BJ (cell line): Measurements from ENCODE around the gene ZNF483. TPM values are rescaled to one million over a fixed set of nuclear protein-coding genes. Genes with fewer than 3 reads are reported as not detected.
"Not testable (repeated sequence)": the region's sequence is repeated elsewhere in the genome, so short reads cannot be mapped to it uniquely, and the experiment has no call there.

Experiments
- CTCF ChIA-PET: fragments of 350-600 bp; formaldehyde crosslinking; extraction: SDS; loops from one replicate; lab custom pipeline; 2021; ENCODE audit warnings: antibody characterized with exemption, inconsistent platforms; lab: Yijun Ruan, JAX
- POLR2A ChIA-PET: fragments of 300-600 bp; sonication (Branson Sonifier 250); formaldehyde crosslinking; extraction: SDS; loops from one replicate; lab custom pipeline; 2021; ENCODE audit warnings: antibody characterized with exemption; lab: Charles Lee
- DNase-seq: peaks from one replicate; pipeline ENCODE4 v3.0.0-alpha.2; 2011; ENCODE audit warnings: low read depth
- H3K27me3 ChIP-seq: 2 replicates; pipeline ENCODE4 v1.6.0; 2011; ENCODE audit warnings: low read length; ENCODE audit not compliant: control insufficient read depth, insufficient read depth
- H3K36me3 ChIP-seq: 2 replicates; pipeline ENCODE4 v1.5.1; 2011; ENCODE audit warnings: low read length; ENCODE audit not compliant: control insufficient read depth, insufficient read depth
- H3K4me3 ChIP-seq: 2 replicates; pipeline ENCODE4 v1.5.1; 2011; ENCODE audit warnings: low read depth, mild to moderate bottlenecking, control low read depth, low read length
- CTCF ChIP-seq: IDR thresholded peaks from 2 replicates; pipeline ENCODE4 v1.5.1; 2011; ENCODE audit warnings: low read depth, mild to moderate bottlenecking, control low read depth, inconsistent platforms, low read length, moderate library complexity; ENCODE audit not compliant: insufficient read depth
- polyA plus RNA-seq: library from polyadenylated mRNA; depleted of rRNA; stranded (reverse); fragments of >200 nt; gene quantifications from 2 replicates; pipeline ENCODE4 v1.2.3, GENCODE V29; 2011

ZNF483 gene
- polyA plus RNA-seq, 1 experiment: 0.70 TPM

- H3K27me3 ChIP-seq: peaks cover 11% of the 10 kb centered on the region
- CTCF ChIA-PET: interaction anchor here (1.5 to 2.0 kb wide), 2 partner anchors 11 to 12 kb away, joined by 4 to 8 read pairs; no protein-coding TSS in a partner anchor
- POLR2A ChIA-PET: no interaction called here
- H3K36me3 ChIP-seq: no peaks in the 10 kb centered on the region
- H3K4me3 ChIP-seq: no peak overlapping the region
- TF ChIP-seq CTCF: no peak
- DNase-seq: no peak
Measured at GRCh38 chr9:111610149-111610548, 85.2 kb downstream of the ZNF483 start.

GRCh38 chr9:111610845-111611244 is 85.9 kb downstream of the ZNF483 start:
- DNase-seq: no peak

GRCh38 chr9:111613436-111614040 is 88.6 kb downstream of the ZNF483 start:
- Histone ChIP-seq H3K27me3 (peaks cover 14% of the 10 kb centered on the region), H3K36me3 (no peaks in the 10 kb centered on the region), H3K4me3 (no peak overlapping the region)
- no peak for TF ChIP-seq CTCF
- ChIA-PET CTCF (interaction anchor here (1.1 to 2.5 kb wide), 3 partner anchors 8 to 58 kb away, joined by 4 to 11 read pairs (median 5); partner anchors contain the start of gene PTGR1), POLR2A (no interaction called here)
- DNase-seq: no peak

More at GRCh38 chr9:111610845-111611244, 85.9 kb downstream of the ZNF483 start:
- H3K4me3 ChIP-seq: no peak overlapping the region
- TF ChIP-seq CTCF: no peak
- peaks cover 11% of the 10 kb centered on the region for H3K27me3 ChIP-seq
- no peaks in the 10 kb centered on the region for H3K36me3 ChIP-seq
- POLR2A ChIA-PET: no interaction called here
- CTCF ChIA-PET: interaction anchor here (1.5 kb wide), 1 partner anchor 13 kb away, joined by 4 read pairs; no protein-coding TSS in a partner anchor

GRCh38 chr9:111615928-111616327 is 90.9 kb downstream of the ZNF483 start:
- no peak for DNase-seq
- Histone ChIP-seq H3K36me3 (no peaks in the 10 kb centered on the region), H3K4me3 (no peak overlapping the region), H3K27me3 (peaks cover 12% of the 10 kb centered on the region)
- ChIA-PET POLR2A (no interaction called here), CTCF (interaction anchor here (0.9 to 1.6 kb wide), 4 partner anchors 16 to 47 kb away, joined by 3 to 4 read pairs (median 4); no protein-coding TSS in a partner anchor)
- TF ChIP-seq CTCF: no peak

- POLR2A ChIA-PET, H3K4me3 ChIP-seq, CTCF ChIA-PET, H3K36me3 ChIP-seq, H3K27me3 ChIP-seq, DNase-seq: not testable (repeated sequence)
Measured at GRCh38 chr9:111617349-111617748, 92.4 kb downstream of the ZNF483 start.
